Mesenteric fat pad (tissue), 1 donor: Measurements from ENCODE around the gene CDHR5. TPM values are rescaled to one million over a fixed set of nuclear protein-coding genes. Genes with fewer than 3 reads are reported as not detected.

Experiments
- DNase-seq: peaks from one replicate; pipeline ENCODE4 v3.0.0-alpha.2; 2020; ENCODE audit warnings: low spot score
- total RNA-seq: library from RNA; stranded (reverse); fragmentation: NEBNext Ultra II Directional; extraction: Animal tissue kit (Norgen Biotek cat#: 25700); gene quantifications from one replicate; pipeline ENCODE4 v1.2.1, GENCODE V29; 2021
- donor health status: DM: yes; HTN: yes; CAD: no.

Gene CDHR5
- total RNA-seq, 1 donor from 2014 or later, result 1.1 TPM

GRCh38 chr11:612201-612960 is 12.4 kb downstream of the CDHR5 start:
- no peak for DNase-seq

DNA sequence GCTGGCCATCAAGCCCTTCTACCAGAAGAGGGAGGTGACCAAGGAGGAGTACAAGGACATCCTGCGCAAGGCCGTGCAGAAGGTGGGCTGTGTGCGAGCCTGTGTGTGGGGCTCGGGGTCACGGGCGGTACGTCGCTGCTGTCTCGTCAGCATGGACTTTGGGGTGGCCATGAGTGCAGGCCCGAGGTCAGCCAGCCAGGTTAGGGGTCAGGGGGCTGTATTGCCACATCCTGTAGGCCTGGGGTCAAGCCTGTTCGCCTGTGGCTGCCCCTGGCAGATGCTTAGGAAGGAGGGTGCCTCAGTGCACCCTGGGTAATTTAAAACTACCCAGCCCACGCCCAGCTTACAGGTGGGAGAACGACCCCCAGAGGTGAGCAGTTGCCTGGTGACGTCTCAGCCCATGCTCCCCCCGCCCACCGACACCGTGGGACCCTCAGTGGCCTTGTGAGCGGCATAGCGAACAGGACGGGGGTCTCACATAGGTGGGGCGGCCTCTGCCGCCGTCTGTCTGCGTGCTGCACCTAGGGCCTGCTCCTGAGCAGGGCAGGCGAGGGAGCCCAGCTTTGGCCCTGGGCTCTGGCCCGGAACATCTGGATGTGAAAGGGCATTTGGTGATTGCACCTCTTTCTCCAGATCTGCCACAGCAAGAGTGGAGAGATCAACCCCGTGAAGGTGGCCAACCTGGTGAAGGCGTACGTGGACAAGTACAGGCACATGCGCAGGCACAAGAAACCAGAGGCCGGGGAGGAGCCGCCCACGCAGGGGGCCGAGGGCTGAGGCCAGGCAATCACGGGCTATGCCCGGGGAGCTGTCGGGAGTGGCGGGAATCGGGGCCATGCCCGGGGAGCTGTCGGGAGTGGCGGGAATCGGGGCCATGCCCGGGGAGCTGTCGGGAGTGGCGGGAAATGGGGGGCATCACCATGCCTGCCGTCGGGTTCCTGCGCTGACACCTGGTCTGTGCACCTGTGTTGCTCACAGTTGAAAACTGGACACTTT is 13.5 kb downstream of the CDHR5 start:
- no peak for DNase-seq

GRCh38 chr11:610146-610801 is 14.5 kb downstream of the CDHR5 start:
- no peak for DNase-seq

DNA sequence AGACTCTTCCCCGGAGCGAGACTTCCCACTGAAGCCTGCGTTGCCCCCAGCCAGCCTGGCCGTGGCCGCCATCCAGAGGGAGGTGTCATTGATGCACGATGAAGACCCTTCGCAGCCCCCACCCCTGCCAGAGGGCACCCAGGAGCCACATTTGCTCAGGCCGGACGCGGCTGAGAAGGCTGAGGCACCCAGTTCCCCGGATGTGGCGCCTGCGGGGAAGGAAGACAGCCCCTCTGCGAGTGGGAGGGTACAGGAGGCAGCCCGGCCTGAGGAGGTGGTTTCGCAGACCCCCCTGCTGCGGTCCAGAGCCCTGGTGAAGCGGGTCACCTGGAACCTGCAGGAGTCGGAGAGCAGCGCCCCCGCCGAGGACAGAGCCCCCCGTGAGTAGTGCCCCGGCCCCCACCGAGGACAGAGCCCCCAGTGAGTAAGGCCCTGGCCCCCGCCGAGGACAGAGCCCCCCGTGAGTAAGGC is 15.4 kb downstream of the CDHR5 start:
- no peak for DNase-seq

- DNase-seq, result no peak
Measured at GRCh38 chr11:608791-609251, 15.9 kb downstream of the CDHR5 start.

DNA sequence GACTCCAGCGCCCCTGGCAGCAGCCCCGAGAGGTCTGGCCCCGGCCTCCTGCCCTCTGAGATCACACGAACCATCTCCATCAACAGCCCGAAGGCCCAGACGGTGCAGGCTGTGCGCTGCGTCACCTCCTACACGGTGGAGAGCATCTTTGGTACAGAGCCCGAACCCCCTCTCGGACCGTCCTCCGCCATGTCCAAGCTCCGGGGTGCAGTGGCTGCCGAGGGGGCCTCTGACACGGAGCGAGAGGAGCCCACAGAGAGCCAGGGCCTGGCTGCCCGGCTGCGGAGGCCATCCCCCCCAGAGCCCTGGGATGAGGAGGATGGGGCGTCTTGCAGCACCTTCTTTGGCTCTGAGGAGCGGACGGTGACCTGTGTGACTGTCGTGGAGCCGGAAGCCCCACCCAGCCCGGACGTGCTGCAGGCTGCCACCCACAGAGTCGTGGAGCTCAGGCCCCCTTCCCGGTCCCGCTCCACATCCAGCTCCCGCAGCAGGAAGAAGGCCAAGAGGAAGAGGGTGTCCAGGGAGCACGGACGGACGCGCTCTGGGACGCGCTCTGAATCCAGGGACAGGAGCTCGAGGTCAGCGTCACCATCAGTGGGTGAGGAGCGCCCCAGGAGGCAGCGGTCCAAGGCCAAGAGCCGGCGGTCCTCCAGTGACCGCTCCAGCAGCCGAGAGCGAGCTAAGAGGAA is 16.6 kb downstream of the CDHR5 start:
- no peak for DNase-seq

GRCh38 chr11:607020-607780 is 17.6 kb downstream of the CDHR5 start:
- no peak for DNase-seq

- no peak for DNase-seq
Measured at GRCh38 chr11:606245-606644, 18.5 kb downstream of the CDHR5 start.

DNA sequence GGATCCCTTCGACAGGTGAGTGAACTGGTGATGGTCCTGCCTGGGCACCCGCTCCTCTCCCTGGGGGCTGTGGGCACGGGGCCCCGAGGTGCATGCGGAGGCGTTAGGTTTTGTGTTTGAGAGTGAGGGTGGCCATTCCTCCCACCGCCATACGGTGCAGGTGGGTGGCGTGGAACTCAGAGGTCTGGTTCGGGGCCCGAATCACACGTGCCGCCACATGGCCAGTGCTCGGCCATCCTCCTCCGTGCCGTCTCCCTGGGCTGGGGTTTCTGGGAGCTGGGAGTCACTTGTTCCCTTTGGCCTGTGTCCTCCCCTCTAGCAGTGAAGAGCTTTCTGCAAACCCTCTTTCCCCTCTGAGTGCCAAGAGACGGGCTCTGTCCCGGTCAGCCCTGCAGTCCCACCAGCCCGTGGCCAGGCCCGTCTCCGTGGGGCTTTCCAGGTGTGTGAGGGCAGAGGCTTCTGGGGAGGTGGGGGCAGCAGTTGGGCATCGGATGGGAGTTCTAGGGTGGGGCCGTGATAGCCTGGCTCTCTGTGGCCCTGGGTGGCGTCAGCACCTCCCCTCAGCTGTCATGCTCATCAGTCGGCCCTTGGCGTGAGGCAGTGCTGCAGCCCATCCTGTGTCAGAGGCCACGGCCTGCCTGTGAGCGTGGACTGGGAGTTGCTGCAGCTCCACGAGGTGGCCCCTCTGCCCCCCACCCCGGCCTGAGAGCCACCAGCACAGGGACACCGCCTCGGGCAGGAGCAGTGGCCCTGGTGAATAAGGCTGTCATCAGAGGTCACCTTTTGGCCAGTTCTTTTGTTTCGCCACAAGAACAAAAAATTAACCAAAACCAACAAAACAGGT is 19.2 kb downstream of the CDHR5 start:
- no peak for DNase-seq

GRCh38 chr11:603154-603553 is 21.6 kb downstream of the CDHR5 start:
- no peak for DNase-seq

DNA sequence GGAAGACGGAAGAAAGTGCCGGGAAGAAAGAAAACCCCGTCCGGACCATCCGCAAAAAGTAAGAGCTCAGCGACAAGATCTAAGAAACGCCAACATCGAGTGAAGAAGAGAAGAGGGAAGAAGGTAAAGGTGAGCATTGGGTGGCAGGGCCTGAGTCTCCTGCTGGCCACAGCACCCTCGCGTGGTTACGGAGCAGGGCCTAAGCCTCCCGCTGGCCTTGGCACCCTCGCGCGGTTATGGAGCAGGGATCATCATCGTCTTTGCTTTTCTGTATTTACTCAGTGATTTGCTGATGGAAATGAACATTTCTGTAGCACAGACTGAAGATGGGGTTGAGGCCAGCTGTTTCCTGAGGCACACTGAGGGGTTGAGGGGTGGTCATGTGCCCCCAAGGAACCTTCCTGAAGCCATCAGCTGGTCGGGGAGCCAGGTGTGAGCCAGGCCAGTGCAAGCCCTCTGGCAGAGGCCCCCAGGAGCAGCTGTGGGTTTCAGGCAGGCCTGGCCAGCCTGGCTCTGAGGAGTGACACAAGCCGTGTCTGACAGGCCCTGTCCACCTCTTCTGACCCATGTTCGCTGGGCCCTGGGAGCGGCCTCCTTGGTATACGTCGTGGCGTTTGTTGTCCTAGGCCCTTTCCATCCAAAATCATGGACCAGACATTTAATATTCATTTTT is 23.0 kb downstream of the CDHR5 start:
- DNase-seq, result no peak

DNA sequence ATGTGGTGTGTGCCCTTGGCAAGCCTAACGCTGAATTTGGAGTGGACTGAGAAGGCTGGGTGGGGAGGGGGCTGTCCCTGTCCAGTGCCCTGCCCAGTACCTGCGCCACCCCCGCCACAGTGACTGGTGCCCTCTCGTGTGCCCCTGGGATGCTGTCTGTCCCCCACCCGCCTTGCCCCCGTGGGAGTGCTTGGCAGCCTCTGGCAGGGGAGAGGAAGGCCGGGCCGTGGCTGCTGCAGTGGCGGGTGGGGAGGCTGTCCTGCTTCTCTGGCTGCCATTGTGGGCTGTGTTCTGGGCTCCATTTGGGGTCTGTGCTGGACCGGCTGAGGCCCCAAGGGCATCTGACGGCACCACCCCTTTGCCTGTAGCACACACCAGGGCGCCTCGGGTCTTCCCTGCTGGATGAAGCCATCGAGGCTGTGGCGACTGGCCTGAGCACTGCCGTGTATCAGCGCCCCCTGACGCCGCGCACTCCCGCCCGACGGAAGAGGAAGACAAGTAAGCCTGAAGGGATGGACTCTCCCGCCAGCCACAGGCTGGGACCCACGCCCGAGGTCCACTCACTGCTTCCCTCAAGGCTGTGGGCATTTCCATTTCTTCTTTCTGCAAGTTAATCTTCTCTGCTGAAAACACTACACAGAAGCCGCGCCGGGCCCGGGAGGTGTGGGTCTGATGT is 26.6 kb downstream of the CDHR5 start:
- DNase-seq, result no peak

GRCh38 chr11:597166-597725 is 27.5 kb downstream of the CDHR5 start:
- no peak for DNase-seq

DNA sequence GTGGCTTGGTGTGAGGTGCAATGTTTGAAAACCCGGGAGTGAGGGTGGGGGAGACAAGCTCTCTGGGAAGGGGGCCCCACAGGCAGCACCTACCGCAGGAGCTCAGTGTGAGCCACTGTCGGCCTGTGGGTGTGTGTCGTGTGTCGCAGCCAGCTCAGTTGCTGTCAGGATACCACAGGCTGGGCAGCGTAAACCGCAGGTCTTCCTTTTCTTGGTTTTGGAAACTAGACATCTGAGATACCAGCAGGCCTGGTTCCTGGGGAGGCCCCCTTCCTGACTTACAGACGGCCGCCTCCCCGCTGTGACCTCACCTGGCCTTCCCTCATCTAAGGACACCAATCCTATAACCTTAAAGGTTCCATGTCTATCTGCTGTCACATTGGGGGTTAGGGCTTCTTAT is 28.4 kb downstream of the CDHR5 start:
- no peak for DNase-seq

DNA sequence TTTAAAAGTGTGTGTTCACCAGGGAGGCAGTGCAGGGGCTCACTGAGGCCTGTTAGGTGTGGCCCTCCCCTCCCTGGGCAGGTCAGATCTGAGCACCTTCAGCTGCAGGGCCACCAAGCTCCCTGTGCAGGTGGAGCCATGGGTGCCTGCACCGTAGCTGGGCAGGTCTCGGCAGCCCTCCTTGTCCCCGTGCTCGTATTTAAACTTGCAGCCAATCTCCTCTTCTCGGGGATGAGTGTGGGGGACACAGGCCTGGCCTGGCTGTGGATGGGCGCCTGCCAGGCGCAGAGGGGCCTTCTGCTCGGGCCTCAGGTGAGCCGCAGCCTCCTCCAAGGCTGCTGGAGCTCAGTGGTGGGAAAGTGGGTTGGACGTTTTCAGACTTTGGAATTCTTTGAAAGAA is 29.4 kb downstream of the CDHR5 start:
- no peak for DNase-seq

GRCh38 chr11:593347-593746 is 31.4 kb downstream of the CDHR5 start:
- DNase-seq, result no peak

- no peak for DNase-seq
Measured at GRCh38 chr11:592918-593317, 31.8 kb downstream of the CDHR5 start.

- no peak for DNase-seq
Measured at GRCh38 chr11:592501-592900, 32.3 kb downstream of the CDHR5 start.
